ENCODE results near the gene NEMP2.
A peak's percentile ranks its signal among the peaks of the same experiment; 100 is the strongest.

Gene NEMP2

GRCh38 chr2:190545093-190545492 lies 10.6 kb upstream of the NEMP2 start:
- H3K36me3 Mint-ChIP-seq (ENCODE audit: low read depth) = peaks cover 28% of the 10 kb centered on the region
- no peak overlapping the region for H3K27ac Mint-ChIP-seq
- peaks cover 32% of the 10 kb centered on the region for H3K9me3 Mint-ChIP-seq
- peaks cover 2% of the 10 kb centered on the region for H3K4me1 Mint-ChIP-seq (ENCODE audit: low read depth)
- H3K27me3 Mint-ChIP-seq (ENCODE audit: low read depth) = no peaks in the 10 kb centered on the region
- H3K4me3 Mint-ChIP-seq = no peak overlapping the region

- Mint-ChIP-seq H3K4me3 (no peak overlapping the region), H3K4me1 (ENCODE audit: low read depth) (peaks cover 11% of the 10 kb centered on the region), H3K9me3 (peaks cover 66% of the 10 kb centered on the region), H3K27me3 (ENCODE audit: low read depth) (no peaks in the 10 kb centered on the region), H3K27ac (no peak overlapping the region), H3K36me3 (ENCODE audit: low read depth) (peaks cover 56% of the 10 kb centered on the region)
Observed at GRCh38 chr2:190540048-190540447, 5.5 kb upstream of the NEMP2 start.

GRCh38 chr2:190538201-190538600 lies 3.7 kb upstream of the NEMP2 start:
- no peaks in the 10 kb centered on the region for H3K27me3 Mint-ChIP-seq (ENCODE audit: low read depth)
- H3K4me1 Mint-ChIP-seq (ENCODE audit: low read depth) = peaks cover 20% of the 10 kb centered on the region
- H3K36me3 Mint-ChIP-seq (ENCODE audit: low read depth) = peaks cover 61% of the 10 kb centered on the region
- H3K4me3 Mint-ChIP-seq = no peak overlapping the region
- peaks cover 64% of the 10 kb centered on the region for H3K9me3 Mint-ChIP-seq
- no peak overlapping the region for H3K27ac Mint-ChIP-seq

DNA sequence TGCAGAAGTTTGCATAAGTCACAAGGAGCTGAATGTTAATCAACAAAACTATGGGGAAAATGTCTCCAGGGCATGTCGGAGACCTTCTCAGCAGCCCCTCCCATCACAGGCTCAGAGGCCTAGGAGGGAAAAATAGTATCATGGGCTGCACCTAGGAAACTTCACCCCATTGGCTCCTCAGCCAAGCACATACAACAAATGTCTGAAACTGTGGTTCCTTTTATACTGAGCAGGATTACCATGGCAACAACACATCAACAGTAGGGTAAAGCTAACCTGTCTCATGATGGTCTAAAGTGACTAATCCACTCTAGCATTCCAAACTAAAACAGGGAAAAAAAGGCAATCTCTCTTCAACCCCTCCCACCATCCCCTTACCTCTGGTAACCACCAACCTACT lies 3.2 kb upstream of the NEMP2 start:
- H3K27ac Mint-ChIP-seq = no peak overlapping the region
- peaks cover 59% of the 10 kb centered on the region for H3K9me3 Mint-ChIP-seq

GRCh38 chr2:190535586-190535985 lies 1.1 kb upstream of the NEMP2 start:
- Mint-ChIP-seq H3K9me3 (peaks cover 39% of the 10 kb centered on the region), H3K4me3 (peak overlapping the region; percentile 79)

More for the DNA sequence above, 3.2 kb upstream of the NEMP2 start:
- Mint-ChIP-seq H3K4me3 (no peak overlapping the region), H3K36me3 (ENCODE audit: low read depth) (peaks cover 58% of the 10 kb centered on the region), H3K27me3 (ENCODE audit: low read depth) (no peaks in the 10 kb centered on the region), H3K4me1 (ENCODE audit: low read depth) (peaks cover 23% of the 10 kb centered on the region)

GRCh38 chr2:190535121-190535439 lies 558 bp upstream of the NEMP2 start:
- Mint-ChIP-seq H3K36me3 (ENCODE audit: low read depth) (peaks cover 41% of the 10 kb centered on the region), H3K27ac (peak overlapping the region; percentile 89), H3K9me3 (peaks cover 34% of the 10 kb centered on the region), H3K4me3 (peak overlapping the region; percentile 84), H3K4me1 (ENCODE audit: low read depth) (peaks cover 45% of the 10 kb centered on the region), H3K27me3 (ENCODE audit: low read depth) (no peaks in the 10 kb centered on the region)

More at GRCh38 chr2:190535586-190535985, 1.1 kb upstream of the NEMP2 start:
- H3K4me1 Mint-ChIP-seq (ENCODE audit: low read depth) = peaks cover 40% of the 10 kb centered on the region
- H3K27me3 Mint-ChIP-seq (ENCODE audit: low read depth) = no peaks in the 10 kb centered on the region
- H3K36me3 Mint-ChIP-seq (ENCODE audit: low read depth) = peaks cover 42% of the 10 kb centered on the region
- peak overlapping the region; percentile 75 for H3K27ac Mint-ChIP-seq

- H3K9me3 Mint-ChIP-seq = peaks cover 25% of the 10 kb centered on the region
- peak overlapping the region; percentile 99 for H3K27ac Mint-ChIP-seq
- peaks cover 35% of the 10 kb centered on the region for H3K36me3 Mint-ChIP-seq (ENCODE audit: low read depth)
- peak overlapping the region; percentile 94 for H3K4me3 Mint-ChIP-seq
- H3K4me1 Mint-ChIP-seq (ENCODE audit: low read depth) = peaks cover 57% of the 10 kb centered on the region
- no peaks in the 10 kb centered on the region for H3K27me3 Mint-ChIP-seq (ENCODE audit: low read depth)
Observed at GRCh38 chr2:190533968-190534309, 583 bp downstream of the NEMP2 start.

- peak overlapping the region; percentile 94 for H3K4me3 Mint-ChIP-seq
- peaks cover 19% of the 10 kb centered on the region for H3K9me3 Mint-ChIP-seq
- H3K27ac Mint-ChIP-seq = peak overlapping the region; percentile 99
- peaks cover 30% of the 10 kb centered on the region for H3K36me3 Mint-ChIP-seq (ENCODE audit: low read depth)
- peaks cover 59% of the 10 kb centered on the region for H3K4me1 Mint-ChIP-seq (ENCODE audit: low read depth)
- H3K27me3 Mint-ChIP-seq (ENCODE audit: low read depth) = no peaks in the 10 kb centered on the region
Observed at GRCh38 chr2:190533175-190533967, 1.2 kb downstream of the NEMP2 start.

DNA sequence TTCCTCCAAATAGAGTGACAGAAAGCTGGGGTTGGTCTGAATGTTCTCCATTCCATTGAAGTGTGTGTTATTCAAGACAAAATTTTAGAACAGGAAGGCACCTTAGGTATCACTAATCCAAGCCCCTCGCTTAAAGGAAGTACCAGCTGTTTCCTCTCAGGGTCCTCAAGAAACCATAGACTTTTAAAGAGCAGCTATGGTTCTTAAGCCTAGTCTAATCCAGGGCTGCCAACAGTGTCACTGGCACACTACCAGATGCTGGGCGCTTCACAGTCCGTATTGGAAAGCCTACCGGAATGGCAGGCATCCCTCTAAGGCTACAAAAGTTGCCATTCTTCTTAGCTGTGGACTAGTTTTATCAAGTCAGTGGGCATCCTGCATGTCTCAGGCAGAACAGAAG lies 1.9 kb downstream of the NEMP2 start:
- peak overlapping the region; percentile 1 for H3K27ac Mint-ChIP-seq
- peaks cover 65% of the 10 kb centered on the region for H3K4me1 Mint-ChIP-seq (ENCODE audit: low read depth)
- H3K9me3 Mint-ChIP-seq = peaks cover 12% of the 10 kb centered on the region
- no peaks in the 10 kb centered on the region for H3K27me3 Mint-ChIP-seq (ENCODE audit: low read depth)
- H3K4me3 Mint-ChIP-seq = no peak overlapping the region
- peaks cover 26% of the 10 kb centered on the region for H3K36me3 Mint-ChIP-seq (ENCODE audit: low read depth)

DNA sequence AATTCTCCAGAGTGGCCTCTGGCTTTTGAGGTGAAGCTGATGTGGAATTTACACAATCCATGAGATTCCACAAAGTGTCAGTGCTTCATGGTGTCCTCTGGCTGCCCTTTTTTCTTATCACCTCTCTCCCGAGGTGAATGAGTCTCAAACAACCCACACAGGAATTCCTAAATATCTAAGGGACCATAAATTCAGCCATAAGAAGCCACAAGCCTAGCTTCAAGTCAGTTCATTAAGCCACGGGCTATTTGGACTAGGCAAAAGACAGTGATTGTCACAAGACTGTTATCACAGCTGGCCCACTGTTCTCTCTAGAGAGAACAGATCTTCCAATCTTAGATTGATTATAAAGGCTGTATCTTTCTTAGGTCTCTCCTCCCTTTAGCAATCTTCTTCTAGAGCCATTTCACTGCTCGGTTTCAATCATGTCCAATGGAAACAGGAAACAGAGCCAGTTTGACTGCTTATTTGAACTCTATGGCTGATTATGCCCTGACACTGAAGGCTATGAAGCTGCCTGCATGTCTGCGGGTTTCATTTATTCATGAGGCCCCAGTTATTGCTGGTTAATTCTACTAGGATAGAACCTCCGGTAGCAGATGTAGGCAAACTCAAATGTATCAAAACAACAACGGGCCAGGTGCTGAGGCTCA lies 4.1 kb downstream of the NEMP2 start:
- H3K4me1 Mint-ChIP-seq (ENCODE audit: low read depth) = peaks cover 66% of the 10 kb centered on the region
- H3K27me3 Mint-ChIP-seq (ENCODE audit: low read depth) = no peaks in the 10 kb centered on the region
- peaks cover 13% of the 10 kb centered on the region for H3K36me3 Mint-ChIP-seq (ENCODE audit: low read depth)
- peak overlapping the region; percentile 22 for H3K27ac Mint-ChIP-seq
- no peaks in the 10 kb centered on the region for H3K9me3 Mint-ChIP-seq
- H3K4me3 Mint-ChIP-seq = no peak overlapping the region

GRCh38 chr2:190529486-190530247 lies 4.9 kb downstream of the NEMP2 start:
- Mint-ChIP-seq H3K4me1 (ENCODE audit: low read depth) (peaks cover 72% of the 10 kb centered on the region), H3K27ac (peak overlapping the region; percentile 14), H3K27me3 (ENCODE audit: low read depth) (no peaks in the 10 kb centered on the region), H3K4me3 (no peak overlapping the region), H3K9me3 (no peaks in the 10 kb centered on the region), H3K36me3 (ENCODE audit: low read depth) (peaks cover 13% of the 10 kb centered on the region)

DNA sequence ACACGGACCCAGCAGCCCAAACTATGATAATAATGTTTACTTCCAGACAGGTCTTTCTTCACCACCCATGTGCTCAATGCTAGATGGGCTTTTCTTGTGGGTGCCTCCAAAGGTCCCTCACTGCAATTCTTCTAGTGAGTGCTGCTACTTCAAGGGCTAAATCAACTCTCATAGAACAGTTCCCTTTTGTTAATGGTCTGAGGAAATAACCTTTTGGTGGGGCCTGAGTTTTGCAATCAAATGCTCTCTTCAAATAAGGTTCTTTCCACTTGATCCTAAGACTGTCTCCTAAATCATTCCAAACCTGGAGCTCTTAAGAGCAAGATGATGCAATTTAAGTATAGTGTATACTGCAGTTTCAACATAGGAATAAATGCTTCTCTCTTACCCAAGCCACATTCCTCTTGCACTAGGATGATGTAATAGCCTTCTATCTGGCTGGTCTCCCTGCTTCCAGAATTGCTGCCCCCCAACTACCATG lies 6.0 kb downstream of the NEMP2 start:
- Mint-ChIP-seq H3K36me3 (ENCODE audit: low read depth) (peaks cover 12% of the 10 kb centered on the region), H3K4me1 (ENCODE audit: low read depth) (peaks cover 69% of the 10 kb centered on the region), H3K27ac (no peak overlapping the region), H3K9me3 (no peaks in the 10 kb centered on the region), H3K4me3 (no peak overlapping the region), H3K27me3 (ENCODE audit: low read depth) (no peaks in the 10 kb centered on the region)

GRCh38 chr2:190527918-190528317 lies 6.6 kb downstream of the NEMP2 start:
- H3K27ac Mint-ChIP-seq = no peak overlapping the region
- peaks cover 63% of the 10 kb centered on the region for H3K4me1 Mint-ChIP-seq (ENCODE audit: low read depth)
- H3K9me3 Mint-ChIP-seq = no peaks in the 10 kb centered on the region
- H3K36me3 Mint-ChIP-seq (ENCODE audit: low read depth) = peaks cover 16% of the 10 kb centered on the region
- H3K27me3 Mint-ChIP-seq (ENCODE audit: low read depth) = no peaks in the 10 kb centered on the region
- no peak overlapping the region for H3K4me3 Mint-ChIP-seq

DNA sequence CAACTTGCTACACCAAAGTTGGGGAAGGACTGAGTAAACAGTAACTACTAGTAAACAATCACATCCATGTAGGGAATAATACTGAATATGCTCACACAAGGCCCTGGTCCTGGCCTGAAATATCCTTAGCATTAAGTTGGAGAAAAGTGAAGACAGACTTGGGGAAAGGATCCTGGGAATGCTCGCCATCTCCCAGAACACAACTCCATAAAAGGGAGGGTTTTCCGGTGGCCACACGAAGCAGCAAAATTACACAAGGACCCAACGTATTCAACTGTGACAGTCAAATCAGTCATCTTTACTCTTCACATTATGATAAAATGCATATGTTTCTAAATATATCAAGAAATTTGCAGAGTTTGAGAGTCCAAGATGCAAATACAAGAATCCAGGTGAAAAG lies 7.3 kb downstream of the NEMP2 start:
- no peaks in the 10 kb centered on the region for H3K27me3 Mint-ChIP-seq (ENCODE audit: low read depth)
- H3K36me3 Mint-ChIP-seq (ENCODE audit: low read depth) = peaks cover 19% of the 10 kb centered on the region
- no peak overlapping the region for H3K27ac Mint-ChIP-seq
- peaks cover 57% of the 10 kb centered on the region for H3K4me1 Mint-ChIP-seq (ENCODE audit: low read depth)
- H3K4me3 Mint-ChIP-seq = no peak overlapping the region
- H3K9me3 Mint-ChIP-seq = no peaks in the 10 kb centered on the region
